ENCODE results near the gene HOXB3.

GRCh38 chr17:48541577-48542113, 48.4 kb downstream of the HOXB3 start:
- TF ChIP-seq CTCF (IDR thresholded peaks at IDR 0.05) (no peak), POLR2AphosphoS5 (IDR thresholded peaks at IDR 0.05) (peak; percentile 70), POLR2A (IDR thresholded peaks at IDR 0.05) (peak; percentile 49 to 62)
